VCaP (cell line): Measurements from ENCODE around the gene DUS3L.

Source experiments
- H3K27ac ChIP-seq: fragments of 450-650 bp; 2 replicates; pipeline ENCODE4 v1.5.1; 2017
- TF ChIP-seq, protein P1 (sequence below): fragments of 450-650 bp; conservative IDR thresholded peaks from 2 replicates; pipeline ENCODE4 v1.5.1; 2017; ENCODE audit warnings: mild to moderate bottlenecking, moderate library complexity

The DUS3L gene, protein sequence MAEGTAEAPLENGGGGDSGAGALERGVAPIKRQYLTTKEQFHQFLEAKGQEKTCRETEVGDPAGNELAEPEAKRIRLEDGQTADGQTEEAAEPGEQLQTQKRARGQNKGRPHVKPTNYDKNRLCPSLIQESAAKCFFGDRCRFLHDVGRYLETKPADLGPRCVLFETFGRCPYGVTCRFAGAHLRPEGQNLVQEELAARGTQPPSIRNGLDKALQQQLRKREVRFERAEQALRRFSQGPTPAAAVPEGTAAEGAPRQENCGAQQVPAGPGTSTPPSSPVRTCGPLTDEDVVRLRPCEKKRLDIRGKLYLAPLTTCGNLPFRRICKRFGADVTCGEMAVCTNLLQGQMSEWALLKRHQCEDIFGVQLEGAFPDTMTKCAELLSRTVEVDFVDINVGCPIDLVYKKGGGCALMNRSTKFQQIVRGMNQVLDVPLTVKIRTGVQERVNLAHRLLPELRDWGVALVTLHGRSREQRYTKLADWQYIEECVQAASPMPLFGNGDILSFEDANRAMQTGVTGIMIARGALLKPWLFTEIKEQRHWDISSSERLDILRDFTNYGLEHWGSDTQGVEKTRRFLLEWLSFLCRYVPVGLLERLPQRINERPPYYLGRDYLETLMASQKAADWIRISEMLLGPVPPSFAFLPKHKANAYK

GRCh38 chr19:5790559-5791520 lies at the start of gene DUS3L:
Gene DUS3L (minus strand): TSS chr19:5791163. CDS start chr19:5791141, 22 bp downstream.
- TF ChIP-seq, protein P1, sequence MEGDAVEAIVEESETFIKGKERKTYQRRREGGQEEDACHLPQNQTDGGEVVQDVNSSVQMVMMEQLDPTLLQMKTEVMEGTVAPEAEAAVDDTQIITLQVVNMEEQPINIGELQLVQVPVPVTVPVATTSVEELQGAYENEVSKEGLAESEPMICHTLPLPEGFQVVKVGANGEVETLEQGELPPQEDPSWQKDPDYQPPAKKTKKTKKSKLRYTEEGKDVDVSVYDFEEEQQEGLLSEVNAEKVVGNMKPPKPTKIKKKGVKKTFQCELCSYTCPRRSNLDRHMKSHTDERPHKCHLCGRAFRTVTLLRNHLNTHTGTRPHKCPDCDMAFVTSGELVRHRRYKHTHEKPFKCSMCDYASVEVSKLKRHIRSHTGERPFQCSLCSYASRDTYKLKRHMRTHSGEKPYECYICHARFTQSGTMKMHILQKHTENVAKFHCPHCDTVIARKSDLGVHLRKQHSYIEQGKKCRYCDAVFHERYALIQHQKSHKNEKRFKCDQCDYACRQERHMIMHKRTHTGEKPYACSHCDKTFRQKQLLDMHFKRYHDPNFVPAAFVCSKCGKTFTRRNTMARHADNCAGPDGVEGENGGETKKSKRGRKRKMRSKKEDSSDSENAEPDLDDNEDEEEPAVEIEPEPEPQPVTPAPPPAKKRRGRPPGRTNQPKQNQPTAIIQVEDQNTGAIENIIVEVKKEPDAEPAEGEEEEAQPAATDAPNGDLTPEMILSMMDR = no peak
- peak within 1 kb of the TSS; percentile 90 for H3K27ac ChIP-seq

DNA sequence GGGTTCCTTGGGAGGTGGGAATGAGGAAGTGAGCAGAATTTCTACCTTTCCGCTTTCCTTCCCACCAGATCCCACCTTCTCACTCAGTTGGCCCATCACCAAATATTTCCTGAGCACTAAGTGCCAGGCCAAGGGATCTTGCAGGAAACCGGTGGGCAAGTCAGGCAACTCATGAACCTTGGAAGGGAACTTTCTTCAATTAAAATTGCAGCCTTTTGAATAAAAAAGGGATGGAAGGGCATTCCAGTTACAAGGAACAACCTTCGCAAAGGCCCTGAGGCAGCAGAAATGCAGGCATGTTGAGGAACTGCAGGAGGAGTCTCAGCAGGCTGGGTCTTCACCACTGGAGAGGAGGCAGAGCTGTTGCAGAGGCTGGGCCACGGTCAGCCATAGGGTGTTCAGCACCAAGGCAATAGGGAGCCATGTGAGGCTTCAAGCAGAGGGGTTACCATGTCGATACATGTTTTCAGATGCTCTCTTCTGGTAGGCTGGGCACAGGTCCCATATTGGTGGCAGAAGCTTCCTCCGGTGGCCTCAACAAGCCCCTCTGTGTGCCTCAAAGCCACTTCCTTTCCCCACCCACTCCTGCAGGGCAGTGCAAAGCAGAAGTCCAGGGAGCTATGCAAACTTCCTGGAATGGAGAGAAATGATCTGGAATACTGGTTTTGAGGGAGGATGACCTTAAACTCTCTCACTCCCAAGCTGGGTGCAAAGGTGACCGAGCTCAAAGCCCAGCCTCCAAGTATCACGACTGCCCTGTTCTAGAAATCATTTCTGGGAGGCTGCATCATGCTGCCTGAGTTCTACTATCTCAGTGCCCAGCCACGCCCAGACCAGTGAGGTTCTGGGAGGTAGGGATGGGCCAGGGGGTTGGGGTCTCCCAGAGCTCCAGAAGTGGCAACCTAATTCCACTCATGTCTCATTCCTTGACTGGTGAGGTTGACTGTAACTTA lies 48.4 kb upstream of the DUS3L start, which contains the start of gene FUT6:
FUT6 (minus strand) TSS at position 638 of the 953 bp plus-strand sequence. CDS start 7,135 bp downstream, outside the sequence.
- TF ChIP-seq, protein P1 = no peak
- no peak within 1 kb of the TSS for H3K27ac ChIP-seq

GRCh38 chr19:5838353-5839064 lies 47.5 kb upstream of the DUS3L start:
- TF ChIP-seq, protein P1 = no peak
- H3K27ac ChIP-seq = no peak overlapping the region

DNA sequence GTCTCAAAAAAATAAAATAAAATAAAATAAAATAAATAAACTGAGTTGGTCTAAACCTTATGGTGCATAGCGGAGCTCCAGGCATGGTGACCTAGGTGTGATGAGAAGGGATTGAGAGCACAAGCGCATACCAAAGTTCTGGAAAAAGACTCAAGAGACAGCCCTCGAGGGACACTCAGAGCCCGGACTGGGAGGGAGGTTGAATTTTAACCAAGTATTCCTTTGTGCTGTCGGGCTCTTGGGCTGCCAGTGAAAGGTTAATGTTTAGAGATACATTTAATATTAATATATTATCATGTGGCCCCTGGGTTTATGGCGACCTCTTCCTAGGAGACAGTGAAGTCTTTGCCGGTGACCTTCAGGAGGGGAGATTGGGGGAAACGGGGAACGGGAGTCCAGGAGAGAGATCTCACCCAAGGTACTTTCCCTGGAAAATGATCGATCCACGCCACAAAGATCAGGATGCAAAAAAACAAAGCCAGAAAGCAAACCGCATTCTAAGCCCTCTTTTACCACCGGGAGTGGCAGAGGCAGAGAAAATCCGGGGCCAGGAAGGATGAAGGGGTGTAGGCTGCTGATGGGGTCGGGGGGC lies 46.9 kb upstream of the DUS3L start:
- no peak overlapping the region for H3K27ac ChIP-seq

GRCh38 chr19:5832527-5833216 lies 41.7 kb upstream of the DUS3L start:
- H3K27ac ChIP-seq = no peak overlapping the region
- TF ChIP-seq, protein P1 = no peak

More for the DNA sequence above, 46.9 kb upstream of the DUS3L start:
- TF ChIP-seq, protein P1 = no peak
